ENCODE results near the gene CD300LG.
"Not testable (repeated sequence)": the region's sequence is repeated elsewhere in the genome, so short reads cannot be mapped to it uniquely, and the experiment has no call there.

The CD300LG gene

GRCh38 chr17:43868226-43868994 lies 21.4 kb downstream of the CD300LG start:
- H3K4me3 ChIP-seq (ENCODE audit: low read depth, low read length) = no peak overlapping the region
- TF ChIP-seq CTCF (IDR thresholded peaks at IDR 0.05; ENCODE audit: low read depth, low read length) = no peak
- in situ Hi-C loops (cut with HindIII; ENCODE audit: low sequenced_read_pairs) = no loop called here
- DNase-seq (ENCODE audit: low read depth, low spot score) = no peak

- H3K4me3 ChIP-seq (ENCODE audit: low read depth, low read length); DNase-seq (ENCODE audit: low read depth, low spot score); in situ Hi-C loops (cut with HindIII; ENCODE audit: low sequenced_read_pairs): not testable (repeated sequence)
These were observed 22.1 kb downstream of the CD300LG start for GRCh38 chr17:43869031-43869430.

GRCh38 chr17:43871946-43872690 lies 25.1 kb downstream of the CD300LG start:
- in situ Hi-C loops (cut with HindIII; ENCODE audit: low sequenced_read_pairs) = no loop called here
- DNase-seq (ENCODE audit: low read depth, low spot score) = no peak
- no peak for TF ChIP-seq CTCF (IDR thresholded peaks at IDR 0.05; ENCODE audit: low read depth, low read length)
- no peak overlapping the region for H3K4me3 ChIP-seq (ENCODE audit: low read depth, low read length)

GRCh38 chr17:43873091-43873490 lies 26.1 kb downstream of the CD300LG start:
- no peak for DNase-seq (ENCODE audit: low read depth, low spot score)
- H3K4me3 ChIP-seq (ENCODE audit: low read depth, low read length) = no peak overlapping the region
- in situ Hi-C loops (cut with HindIII; ENCODE audit: low sequenced_read_pairs) = no loop called here
- TF ChIP-seq CTCF (IDR thresholded peaks at IDR 0.05; ENCODE audit: low read depth, low read length) = peak; percentile 5

GRCh38 chr17:43873815-43874214 lies 26.8 kb downstream of the CD300LG start:
- no peak overlapping the region for H3K4me3 ChIP-seq (ENCODE audit: low read depth, low read length)
- DNase-seq (ENCODE audit: low read depth, low spot score) = no peak
- TF ChIP-seq CTCF (IDR thresholded peaks at IDR 0.05; ENCODE audit: low read depth, low read length) = no peak
- in situ Hi-C loops (cut with HindIII; ENCODE audit: low sequenced_read_pairs) = no loop called here

- TF ChIP-seq CTCF (IDR thresholded peaks at IDR 0.05; ENCODE audit: low read depth, low read length) = no peak
- DNase-seq (ENCODE audit: low read depth, low spot score) = no peak
- in situ Hi-C loops (cut with HindIII; ENCODE audit: low sequenced_read_pairs) = no loop called here
- no peak overlapping the region for H3K4me3 ChIP-seq (ENCODE audit: low read depth, low read length)
These were observed 27.3 kb downstream of the CD300LG start for GRCh38 chr17:43874293-43874692.
